Daoy (cell line): ENCODE measurements around the gene PPIA. TPM values are rescaled to one million over a fixed set of nuclear protein-coding genes. Genes with fewer than 3 reads are reported as not detected.
"Not testable (repeated sequence)": the region's sequence is repeated elsewhere in the genome, so short reads cannot be mapped to it uniquely, and the experiment has no call there.

Source experiments
- DNase-seq: peaks from one replicate; pipeline ENCODE4 v3.0.0-alpha.2; 2015; ENCODE audit warnings: low read depth
- total RNA-seq: library from RNA; depleted of rRNA; stranded (reverse); fragments of >200 nt; shearing (Covaris generic); gene quantifications from 2 replicates; pipeline ENCODE4 v1.2.3, GENCODE V29; 2014

The PPIA gene
- total RNA-seq, 1 experiment from 2014 or later = 8,888 TPM

- DNase-seq = no peak
Measured at GRCh38 chr7:44764081-44764480, 32.4 kb upstream of the PPIA start.

- no peak for DNase-seq
Measured at GRCh38 chr7:44764665-44765578, 31.6 kb upstream of the PPIA start.

GRCh38 chr7:44765579-44766415 lies 30.7 kb upstream of the PPIA start:
- DNase-seq = no peak

GRCh38 chr7:44766416-44766801 lies 30.1 kb upstream of the PPIA start:
- no peak for DNase-seq

GRCh38 chr7:44767134-44767911 lies 29.2 kb upstream of the PPIA start:
- DNase-seq = no peak

- DNase-seq = no peak
Measured at GRCh38 chr7:44767912-44768627, 28.4 kb upstream of the PPIA start.

- no peak for DNase-seq
Measured at GRCh38 chr7:44768628-44769371, 27.7 kb upstream of the PPIA start.

GRCh38 chr7:44769376-44769775 lies 27.1 kb upstream of the PPIA start:
- no peak for DNase-seq

- DNase-seq = peak; percentile 52
Measured at GRCh38 chr7:44769776-44770294, 26.6 kb upstream of the PPIA start.

GRCh38 chr7:44771358-44771757 lies 25.1 kb upstream of the PPIA start:
- DNase-seq = no peak

GRCh38 chr7:44772440-44772839 lies 24.0 kb upstream of the PPIA start:
- no peak for DNase-seq

GRCh38 chr7:44772867-44773266 lies 23.6 kb upstream of the PPIA start:
- DNase-seq = no peak

GRCh38 chr7:44774486-44774885 lies 22.0 kb upstream of the PPIA start:
- DNase-seq = not testable (repeated sequence)

GRCh38 chr7:44775383-44776107 lies 20.9 kb upstream of the PPIA start:
- no peak for DNase-seq

- DNase-seq = no peak
Measured at GRCh38 chr7:44776211-44776610, 20.3 kb upstream of the PPIA start.

- DNase-seq = no peak
Measured at GRCh38 chr7:44782460-44782859, 14.0 kb upstream of the PPIA start.

- no peak for DNase-seq
Measured at GRCh38 chr7:44783407-44783806, 13.1 kb upstream of the PPIA start.

- DNase-seq = no peak
Measured at GRCh38 chr7:44784364-44784763, 12.1 kb upstream of the PPIA start.

- DNase-seq = not testable (repeated sequence)
Measured at GRCh38 chr7:44785218-44785617, 11.3 kb upstream of the PPIA start.

- no peak for DNase-seq
Measured at GRCh38 chr7:44787041-44787440, 9.4 kb upstream of the PPIA start.
